HG02588 (cell line): Measurements from ENCODE around the gene UGT1A8.

Source experiments
- ATAC-seq: cut with Tn5 transposase; IDR thresholded peaks from one replicate; pipeline ENCODE4 v1.9.1; 2021; ENCODE audit warnings: mild to moderate bottlenecking, moderate library complexity; ENCODE audit not compliant: unreplicated experiment

UGT1A8 gene

DNA sequence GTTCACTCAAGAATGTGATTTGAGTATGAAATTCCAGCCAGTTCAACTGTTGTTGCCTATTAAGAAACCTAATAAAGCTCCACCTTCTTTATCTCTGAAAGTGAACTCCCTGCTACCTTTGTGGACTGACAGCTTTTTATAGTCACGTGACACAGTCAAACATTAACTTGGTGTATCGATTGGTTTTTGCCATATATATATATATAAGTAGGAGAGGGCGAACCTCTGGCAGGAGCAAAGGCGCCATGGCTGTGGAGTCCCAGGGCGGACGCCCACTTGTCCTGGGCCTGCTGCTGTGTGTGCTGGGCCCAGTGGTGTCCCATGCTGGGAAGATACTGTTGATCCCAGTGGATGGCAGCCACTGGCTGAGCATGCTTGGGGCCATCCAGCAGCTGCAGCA, 142.6 kb downstream of the UGT1A8 start, which contains the start of gene UGT1A1:
Gene UGT1A1 (plus strand): TSS at position 228 of the 400 bp plus-strand sequence. CDS start 18 bp downstream, at position 246.
- no peak for ATAC-seq

DNA sequence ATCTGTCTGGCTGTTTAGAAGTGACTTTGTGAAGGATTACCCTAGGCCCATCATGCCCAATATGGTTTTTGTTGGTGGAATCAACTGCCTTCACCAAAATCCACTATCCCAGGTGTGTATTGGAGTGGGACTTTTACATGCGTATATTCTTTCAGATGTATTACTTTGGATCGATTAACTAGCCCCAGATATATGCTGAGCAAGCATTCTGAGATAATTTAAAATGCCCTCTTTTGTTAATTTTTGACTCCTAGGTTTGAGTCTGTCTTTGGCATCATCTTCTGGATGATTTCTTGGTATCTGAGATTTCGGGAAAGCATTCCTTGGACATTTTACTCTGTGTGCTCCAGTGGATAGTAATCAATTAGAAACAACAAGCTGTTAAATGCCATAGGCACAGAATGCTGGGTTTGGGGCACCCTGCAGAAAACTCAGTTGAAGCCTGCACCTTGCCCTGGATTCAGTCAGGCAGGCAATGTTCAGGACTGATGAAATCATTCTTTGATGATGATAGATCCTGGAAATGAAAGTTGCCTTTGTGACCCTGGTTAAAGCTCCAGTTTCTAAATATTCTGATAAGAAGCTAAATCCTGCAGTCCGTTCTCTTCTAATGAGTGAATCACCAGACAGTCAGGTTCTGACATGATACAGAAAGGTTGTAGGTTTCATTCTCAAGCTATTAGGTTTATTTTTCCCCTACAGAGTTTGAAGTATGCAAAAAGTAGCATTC, 143.8 kb downstream of the UGT1A8 start:
- ATAC-seq, result no peak

DNA sequence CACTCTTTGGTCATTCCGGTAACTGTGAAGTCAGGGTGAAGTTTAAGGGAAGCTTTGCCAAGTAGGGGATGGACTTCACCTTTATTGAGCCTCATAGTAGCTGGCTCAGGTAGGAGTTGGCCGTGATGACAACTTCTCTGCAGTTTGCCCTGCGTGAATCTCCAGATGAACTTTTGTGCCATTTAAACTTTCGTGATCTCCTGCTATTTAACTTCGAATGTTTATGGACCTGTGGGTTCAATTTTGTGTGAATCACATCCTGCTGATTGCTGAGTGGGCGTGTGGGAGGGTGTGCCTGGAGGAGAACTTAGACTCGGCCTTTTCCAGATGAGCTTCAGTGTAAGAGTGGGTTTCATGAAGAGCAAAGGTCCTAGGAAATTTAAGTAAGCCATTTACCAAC, 146.8 kb downstream of the UGT1A8 start:
- no peak for ATAC-seq

DNA sequence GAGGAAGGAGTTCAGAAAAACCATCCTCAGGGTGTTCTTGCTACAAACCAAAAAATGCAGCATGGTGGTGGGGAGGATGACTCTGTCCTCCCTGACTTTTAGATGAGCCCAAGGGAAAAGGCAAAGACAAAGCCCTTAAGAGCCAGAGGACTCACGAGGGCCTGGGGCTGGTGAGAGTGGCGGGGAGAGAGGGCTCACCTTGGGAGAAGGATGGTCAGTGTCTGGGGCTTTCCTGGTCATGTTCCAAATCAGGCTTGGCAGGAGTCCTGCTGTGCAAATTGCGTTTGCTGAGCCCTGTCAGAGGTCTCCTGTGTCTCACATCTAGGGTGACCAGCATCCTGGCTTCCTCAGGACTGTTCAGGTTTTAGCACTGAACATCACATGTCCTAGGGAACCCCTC, 147.3 kb downstream of the UGT1A8 start:
- no peak for ATAC-seq

DNA sequence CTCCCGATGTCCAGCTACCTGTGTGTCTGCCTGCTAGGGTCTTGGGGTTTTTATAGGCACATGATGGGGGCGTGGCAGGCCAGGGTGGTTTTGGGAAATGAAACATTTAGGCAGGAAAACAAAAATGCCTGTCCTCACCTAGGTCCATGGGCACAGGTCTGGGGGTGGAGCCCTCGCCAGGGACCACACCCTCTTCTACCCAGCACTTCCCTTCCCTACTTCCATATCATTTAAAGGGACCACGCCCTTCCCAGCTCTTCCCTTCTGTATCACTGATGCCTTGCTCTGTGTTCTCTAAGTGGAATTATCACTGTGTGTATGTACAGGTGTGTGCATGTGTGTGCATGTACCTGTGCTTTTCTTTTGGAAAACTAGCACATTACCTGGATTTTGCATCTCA, 149.0 kb downstream of the UGT1A8 start:
- ATAC-seq, result no peak

DNA sequence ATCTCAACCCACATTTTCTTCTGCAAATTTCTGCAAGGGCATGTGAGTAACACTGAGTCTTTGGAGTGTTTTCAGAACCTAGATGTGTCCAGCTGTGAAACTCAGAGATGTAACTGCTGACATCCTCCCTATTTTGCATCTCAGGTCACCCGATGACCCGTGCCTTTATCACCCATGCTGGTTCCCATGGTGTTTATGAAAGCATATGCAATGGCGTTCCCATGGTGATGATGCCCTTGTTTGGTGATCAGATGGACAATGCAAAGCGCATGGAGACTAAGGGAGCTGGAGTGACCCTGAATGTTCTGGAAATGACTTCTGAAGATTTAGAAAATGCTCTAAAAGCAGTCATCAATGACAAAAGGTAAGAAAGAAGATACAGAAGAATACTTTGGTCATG, 150.6 kb downstream of the UGT1A8 start:
- no peak for ATAC-seq

DNA sequence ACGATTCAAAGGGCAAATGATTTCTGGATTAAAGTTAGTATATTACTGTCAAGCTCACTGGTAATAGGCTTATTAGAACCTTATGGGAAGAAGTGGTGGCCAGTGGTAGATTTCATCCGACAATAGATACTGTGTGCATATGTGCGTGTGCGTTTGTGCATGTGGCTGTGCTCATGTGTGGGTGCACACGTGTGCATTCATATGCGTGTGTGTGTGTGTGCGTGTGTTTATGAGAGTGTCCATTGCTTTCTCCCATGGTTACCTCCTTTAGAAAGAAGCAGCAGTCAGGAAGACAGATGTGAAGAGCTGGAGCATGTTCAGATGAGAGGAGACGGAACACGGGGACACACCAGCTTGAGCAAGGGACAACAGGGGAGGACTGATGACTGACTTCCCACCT, 151.8 kb downstream of the UGT1A8 start:
- ATAC-seq, result no peak

DNA sequence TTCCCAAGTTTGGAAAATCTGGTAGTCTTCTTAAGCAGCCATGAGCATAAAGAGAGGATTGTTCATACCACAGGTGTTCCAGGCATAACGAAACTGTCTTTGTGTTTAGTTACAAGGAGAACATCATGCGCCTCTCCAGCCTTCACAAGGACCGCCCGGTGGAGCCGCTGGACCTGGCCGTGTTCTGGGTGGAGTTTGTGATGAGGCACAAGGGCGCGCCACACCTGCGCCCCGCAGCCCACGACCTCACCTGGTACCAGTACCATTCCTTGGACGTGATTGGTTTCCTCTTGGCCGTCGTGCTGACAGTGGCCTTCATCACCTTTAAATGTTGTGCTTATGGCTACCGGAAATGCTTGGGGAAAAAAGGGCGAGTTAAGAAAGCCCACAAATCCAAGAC, 154.7 kb downstream of the UGT1A8 start:
- no peak for ATAC-seq

DNA sequence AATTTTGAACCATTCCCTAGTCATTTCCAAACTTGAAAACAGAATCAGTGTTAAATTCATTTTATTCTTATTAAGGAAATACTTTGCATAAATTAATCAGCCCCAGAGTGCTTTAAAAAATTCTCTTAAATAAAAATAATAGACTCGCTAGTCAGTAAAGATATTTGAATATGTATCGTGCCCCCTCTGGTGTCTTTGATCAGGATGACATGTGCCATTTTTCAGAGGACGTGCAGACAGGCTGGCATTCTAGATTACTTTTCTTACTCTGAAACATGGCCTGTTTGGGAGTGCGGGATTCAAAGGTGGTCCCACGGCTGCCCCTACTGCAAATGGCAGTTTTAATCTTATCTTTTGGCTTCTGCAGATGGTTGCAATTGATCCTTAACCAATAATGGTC, 155.2 kb downstream of the UGT1A8 start:
- ATAC-seq, result no peak

DNA sequence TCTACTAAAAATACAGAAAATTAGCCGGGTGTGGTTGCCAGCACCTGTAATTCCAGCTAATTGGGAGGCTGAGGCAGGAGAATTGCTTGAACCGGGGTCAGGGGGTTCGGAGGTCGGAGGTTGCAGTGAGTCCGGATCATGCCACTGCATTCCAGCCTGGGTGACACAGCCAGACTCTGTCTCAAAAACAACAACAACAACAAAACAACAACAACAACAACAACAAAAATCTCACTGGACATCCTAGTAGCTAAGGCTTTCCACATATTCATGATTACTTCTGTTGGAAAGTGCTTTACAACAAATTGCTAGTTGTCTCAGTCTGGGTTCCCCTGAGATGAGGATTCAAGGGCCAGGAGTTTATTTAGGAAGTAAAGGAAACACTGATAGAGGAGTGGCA, 156.4 kb downstream of the UGT1A8 start:
- ATAC-seq, result no peak

DNA sequence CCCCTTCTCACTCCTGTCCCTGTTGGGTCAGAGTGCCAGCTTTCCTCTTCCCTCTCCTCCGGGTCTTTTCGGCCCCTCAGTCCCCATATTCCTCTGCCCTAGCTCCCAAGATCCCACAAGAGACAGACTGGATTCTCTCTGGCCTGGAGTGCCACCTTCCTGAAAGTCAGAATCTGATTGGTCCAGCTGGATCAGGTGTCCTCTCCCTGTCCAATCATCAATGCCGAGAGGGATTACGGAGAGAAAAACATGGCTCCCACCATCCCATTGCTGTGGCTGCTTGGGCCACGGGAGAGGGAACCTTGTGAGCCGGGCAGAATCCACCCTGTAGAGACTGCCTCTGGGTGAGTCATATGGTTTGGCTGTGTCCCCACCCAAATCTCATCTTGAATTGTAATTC, 158.0 kb downstream of the UGT1A8 start:
- ATAC-seq, result no peak

DNA sequence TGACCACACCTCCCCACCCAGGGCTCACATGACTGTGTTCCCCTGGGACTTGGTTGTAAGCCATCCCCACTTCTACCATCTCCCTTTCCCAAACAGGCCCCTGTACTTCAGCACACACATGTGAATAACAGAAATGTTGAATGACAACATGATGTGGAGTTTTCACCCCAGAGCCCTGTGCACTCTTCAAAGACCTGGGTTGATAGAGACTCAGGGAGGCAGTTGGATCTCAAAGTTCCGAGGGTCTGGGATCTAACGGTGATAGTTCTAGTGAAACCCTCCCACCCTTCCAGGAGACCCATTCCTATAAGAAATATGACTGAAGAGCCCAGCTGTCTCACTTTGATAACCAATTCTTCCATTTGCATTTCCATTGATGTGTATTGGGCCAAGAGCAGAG, 160.6 kb downstream of the UGT1A8 start, which contains the start of gene MROH2A:
Gene MROH2A (plus strand): TSS at position 301 of the 400 bp plus-strand sequence. CDS start 1,029 bp downstream, outside the sequence.
- no peak for ATAC-seq

DNA sequence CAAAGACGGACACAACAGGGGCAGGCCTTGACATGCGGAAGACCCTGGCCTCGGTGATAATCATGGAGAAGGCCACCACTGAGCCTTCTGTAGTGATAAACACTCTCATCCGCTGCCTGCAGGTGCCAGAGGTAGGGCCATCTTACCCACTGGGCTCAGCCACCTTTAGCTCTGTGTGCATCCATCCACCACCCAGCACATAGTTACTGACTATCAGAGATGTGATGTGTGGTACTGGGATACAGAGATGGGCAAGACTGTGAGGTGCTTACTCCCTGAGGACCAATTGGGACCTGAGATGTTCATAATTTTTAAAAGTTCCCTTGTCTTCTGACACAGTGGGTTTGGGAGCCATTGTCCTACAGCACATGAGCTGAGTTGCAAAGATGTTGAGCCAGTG, 162.3 kb downstream of the UGT1A8 start:
- no peak for ATAC-seq

DNA sequence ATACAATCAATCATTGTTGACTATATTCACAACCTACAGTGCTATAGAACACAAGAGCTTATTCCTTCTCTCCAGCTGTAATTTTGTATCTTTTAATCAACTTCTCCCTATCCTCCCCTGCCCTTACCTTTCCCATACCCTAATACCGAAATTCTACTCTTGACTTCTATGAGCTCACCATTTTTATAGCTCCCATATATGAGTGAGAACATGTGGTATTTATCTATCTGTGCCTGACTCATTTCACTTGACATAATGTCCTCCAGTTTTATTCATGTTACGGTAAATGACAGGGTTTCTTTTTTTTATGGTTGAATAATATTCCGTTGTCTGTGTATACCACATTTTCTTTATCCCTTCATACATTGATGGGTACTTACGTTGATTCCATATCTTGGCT, 163.3 kb downstream of the UGT1A8 start:
- ATAC-seq, result no peak

DNA sequence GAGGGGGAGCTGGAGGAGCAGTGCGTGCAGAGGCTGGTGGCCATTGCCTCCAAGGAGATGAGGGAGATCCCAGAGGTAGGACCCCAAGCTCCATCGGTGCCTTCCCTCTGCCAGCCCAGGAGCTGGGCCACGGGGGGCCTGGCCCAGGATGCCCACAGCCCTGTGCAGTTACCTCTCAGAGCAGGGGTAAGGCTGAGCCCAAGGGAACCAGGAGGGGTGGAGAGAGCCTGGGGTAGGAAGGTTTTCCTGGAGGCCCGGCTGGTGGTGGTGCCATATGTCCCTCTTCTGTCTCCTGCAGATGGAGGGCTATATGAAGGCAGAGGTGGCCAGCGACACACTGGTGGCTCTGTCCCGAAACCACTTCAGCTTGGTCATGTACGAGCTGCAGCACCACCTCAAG, 172.1 kb downstream of the UGT1A8 start:
- no peak for ATAC-seq

DNA sequence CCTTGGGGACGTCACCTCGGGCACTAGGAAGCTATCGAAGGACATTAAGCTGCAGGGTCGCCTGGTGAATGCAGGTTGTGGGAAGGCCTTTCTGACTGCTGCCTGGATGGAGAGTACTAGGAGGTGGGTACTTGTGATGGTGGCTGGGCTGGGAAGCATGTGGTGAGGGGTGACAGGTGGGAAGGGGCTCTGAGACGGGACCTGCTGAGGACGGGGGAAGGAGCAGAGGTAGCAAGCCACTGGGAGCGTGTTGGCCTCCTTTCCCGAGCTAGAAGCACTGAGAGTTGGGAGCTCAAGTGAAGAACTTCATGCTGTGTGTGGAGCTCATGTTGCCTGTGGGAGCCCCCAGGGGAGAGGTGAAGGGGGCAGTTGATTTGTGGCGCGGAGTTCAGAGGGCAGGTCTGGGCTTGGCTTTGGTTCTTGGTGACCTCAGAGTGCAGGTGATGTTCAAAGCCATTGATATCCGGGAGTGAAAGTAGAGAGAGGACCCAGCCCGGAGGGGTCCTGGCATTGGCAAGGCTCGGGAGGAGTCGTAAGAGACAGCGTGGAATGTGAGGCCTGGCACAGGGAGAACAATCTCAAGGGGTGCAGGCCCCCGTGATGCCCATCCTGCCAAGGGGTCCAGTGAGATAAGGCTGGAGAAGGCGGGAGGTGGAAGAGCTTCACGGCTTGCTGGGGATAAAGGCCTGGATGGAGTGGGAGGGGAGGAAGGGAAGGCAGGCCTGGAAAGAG, 173.9 kb downstream of the UGT1A8 start:
- no peak for ATAC-seq

DNA sequence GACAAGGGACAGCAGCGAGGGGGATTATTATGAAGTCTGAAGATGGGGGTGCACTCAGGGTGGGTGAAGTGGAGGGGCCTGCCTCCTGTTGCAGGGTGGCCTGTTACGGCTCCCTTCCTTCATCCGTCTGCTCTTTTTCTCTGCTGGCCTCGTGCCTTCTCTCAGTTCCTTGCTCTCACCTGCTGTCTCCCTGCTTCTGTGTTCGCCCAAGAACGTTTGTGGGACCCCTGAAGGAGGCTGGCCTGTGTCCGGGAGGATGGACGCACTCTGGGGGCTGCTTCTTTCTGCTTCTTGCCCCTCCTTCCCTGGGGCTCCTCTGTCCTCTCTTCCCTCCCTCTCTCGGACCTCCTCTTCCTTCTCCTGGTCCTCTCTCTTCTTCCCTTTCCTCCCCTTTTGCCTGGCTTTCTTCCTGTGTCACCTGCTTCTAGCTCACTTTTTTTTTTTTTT, 174.5 kb downstream of the UGT1A8 start:
- ATAC-seq, result no peak

DNA sequence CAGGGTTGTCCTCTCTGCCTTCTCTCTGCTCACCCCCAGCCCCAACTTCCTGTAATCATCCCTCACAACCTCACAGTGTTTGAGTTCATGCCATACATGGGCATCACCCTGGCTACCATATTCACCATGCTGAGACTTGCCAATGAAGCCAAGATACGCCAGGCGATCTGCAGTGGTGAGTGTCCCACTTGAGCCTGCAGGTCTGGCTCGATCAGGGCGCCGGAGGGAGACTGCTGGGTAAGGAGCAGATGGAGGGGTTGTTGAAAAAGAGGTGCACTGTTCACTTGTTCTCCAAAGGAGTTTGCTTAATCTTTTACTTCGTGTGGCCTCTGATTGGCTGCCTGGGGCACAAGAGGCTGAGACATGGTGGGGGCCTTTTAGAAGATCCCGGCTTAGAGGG, 175.3 kb downstream of the UGT1A8 start:
- ATAC-seq, result no peak

DNA sequence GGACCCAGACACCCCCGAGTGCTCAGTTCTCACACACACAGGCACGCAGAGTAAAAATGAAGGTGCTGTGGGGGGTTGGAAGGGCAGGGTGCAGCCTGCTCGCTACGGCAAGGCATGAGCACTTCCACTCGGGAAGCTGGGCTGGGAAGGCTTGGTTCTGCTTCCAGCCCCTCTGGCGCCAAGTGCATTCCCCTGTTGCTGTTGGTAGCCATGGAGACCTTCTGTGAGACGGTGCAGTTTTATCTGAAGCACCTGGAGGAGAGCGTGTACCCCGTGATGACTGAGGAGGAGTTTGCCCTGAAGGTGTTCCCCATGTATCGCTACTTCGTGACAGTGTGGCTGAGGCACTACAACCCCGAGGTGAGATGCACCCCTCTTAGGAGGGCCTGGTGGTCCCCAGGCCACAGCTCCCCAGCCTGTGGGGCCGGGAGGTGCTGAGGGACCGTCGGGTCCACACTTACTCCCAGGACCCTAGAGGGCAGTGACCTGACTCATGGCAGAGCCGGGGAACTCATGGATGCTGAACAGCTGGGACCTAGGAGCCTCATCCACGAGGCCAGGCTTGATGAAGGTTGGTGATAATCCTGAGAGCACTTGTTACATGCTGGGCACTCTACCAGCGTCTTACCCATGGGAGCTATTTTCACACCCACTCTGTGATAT, 176.2 kb downstream of the UGT1A8 start:
- no peak for ATAC-seq

DNA sequence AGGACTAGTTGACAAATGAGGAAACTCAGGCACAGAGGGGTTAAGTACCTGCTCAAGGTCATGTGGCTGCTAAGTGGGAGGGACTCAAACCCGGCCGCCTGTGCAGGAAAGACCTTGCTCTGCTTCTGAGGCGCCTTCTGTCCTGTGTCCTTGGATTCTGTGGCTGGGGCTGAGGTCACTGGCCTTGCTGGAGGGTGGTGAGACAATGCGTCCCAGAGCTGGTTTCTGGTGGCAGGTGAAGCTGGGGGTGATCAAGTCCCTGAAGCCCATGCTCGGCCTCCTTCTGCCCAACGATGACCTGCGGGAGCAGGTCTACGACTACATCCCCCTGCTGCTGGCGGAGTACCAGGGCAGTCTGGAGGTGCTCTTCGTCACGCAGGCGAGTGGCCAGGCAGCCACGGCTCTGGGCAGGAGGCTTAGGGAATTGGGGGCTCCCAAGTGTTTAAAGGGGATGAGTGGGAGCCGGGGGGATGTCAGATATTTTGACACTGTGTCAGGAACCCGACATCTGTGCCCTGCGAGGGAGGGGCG, 176.8 kb downstream of the UGT1A8 start:
- no peak for ATAC-seq

DNA sequence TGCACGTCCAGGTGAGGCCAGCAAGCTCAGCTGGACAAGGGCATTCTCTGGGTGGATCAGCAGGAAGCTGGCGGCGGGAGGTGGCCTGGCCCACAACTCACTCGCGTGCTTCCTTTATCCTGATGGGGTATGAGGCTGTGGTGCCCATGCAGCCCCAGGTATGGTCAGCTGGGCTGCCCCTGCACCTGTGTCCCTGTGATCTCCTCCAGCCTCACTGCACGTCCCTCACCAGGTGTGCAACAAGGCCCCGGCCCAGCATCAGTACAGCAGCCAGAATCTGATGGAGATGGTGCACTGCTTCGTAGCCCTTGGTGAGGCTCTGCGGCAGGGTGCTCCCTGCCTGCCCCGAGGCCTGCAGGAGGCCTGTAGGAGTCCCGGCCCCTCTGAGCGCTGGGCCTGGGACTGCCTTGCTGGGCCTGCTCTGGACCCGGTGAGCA, 178.3 kb downstream of the UGT1A8 start:
- no peak for ATAC-seq
